Neural cell (in vitro differentiated cells): Measurements from ENCODE around the gene RDX. TPM values are rescaled to one million over a fixed set of nuclear protein-coding genes. Genes with fewer than 3 reads are reported as not detected.

Experiments
- H2AFZ ChIP-seq: fragments of 200-600, 300-800 bp; sonication (generic), shearing (Covaris generic); 2 replicates; pipeline ENCODE4 v1.6.0; 2014; ENCODE audit warnings: low read depth, mild to moderate bottlenecking, antibody characterized with exemption, low read length, moderate library complexity
- H3F3A ChIP-seq: fragments of 200-600 bp; shearing (Covaris generic); 2 replicates; pipeline ENCODE4 v1.6.1; 2016; ENCODE audit warnings: mild to moderate bottlenecking, moderate library complexity, mixed read lengths, antibody characterized with exemption, low read length; ENCODE audit not compliant: insufficient read depth, poor library complexity, severe bottlenecking
- H3K27ac ChIP-seq: fragments of 200-600, 300-800 bp; sonication (generic), shearing (Covaris generic); 2 replicates; pipeline ENCODE4 v1.5.1; 2014; ENCODE audit warnings: mild to moderate bottlenecking, low read length, moderate library complexity
- H3K27me3 ChIP-seq: fragments of 300-800, 200-600 bp; sonication (generic), shearing (Covaris generic); 2 replicates; pipeline ENCODE4 v1.6.0; 2014; ENCODE audit warnings: mild to moderate bottlenecking, low read depth, low read length, moderate library complexity; ENCODE audit not compliant: insufficient read depth
- H3K36me3 ChIP-seq: fragments of 300-800, 200-600 bp; sonication (generic), shearing (Covaris generic); 2 replicates; pipeline ENCODE4 v1.5.1; 2014; ENCODE audit warnings: mild to moderate bottlenecking, antibody characterized with exemption, low read length, moderate library complexity; ENCODE audit not compliant: insufficient read depth
- H3K4me2 ChIP-seq: fragments of 300-800, 200-600 bp; sonication (generic), shearing (Covaris generic); 2 replicates; pipeline ENCODE4 v1.6.0; 2014; ENCODE audit warnings: mild to moderate bottlenecking, low read length
- H3K4me3 ChIP-seq: fragments of 300-800, 200-600 bp; sonication (generic), shearing (Covaris generic); 2 replicates; pipeline ENCODE4 v1.5.1; 2014; ENCODE audit warnings: mild to moderate bottlenecking, low read length, moderate library complexity
- H3K79me2 ChIP-seq: fragments of 200-600 bp; shearing (Covaris generic); replicated peaks from 2 replicates; pipeline ENCODE4 v1.6.0; 2014; ENCODE audit warnings: mild to moderate bottlenecking, low read length, moderate library complexity; ENCODE audit not compliant: insufficient read depth
- H3K9ac ChIP-seq: fragments of 300-800, 200-600 bp; sonication (generic), shearing (Covaris generic); 2 replicates; pipeline ENCODE4 v1.6.1; 2016; ENCODE audit warnings: mild to moderate bottlenecking, low read length, mixed read lengths
- H3K9me2 ChIP-seq: fragments of 200-600 bp; shearing (Covaris generic); 2 replicates; pipeline ENCODE4 v1.6.1; 2016; ENCODE audit warnings: mild to moderate bottlenecking, low read length, mixed read lengths; ENCODE audit not compliant: insufficient read depth
- H3K9me3 ChIP-seq: fragments of 200-600, 300-800 bp; sonication (generic), shearing (Covaris generic); 2 replicates; pipeline ENCODE4 v1.6.1; 2016; ENCODE audit warnings: mild to moderate bottlenecking, mixed run types, low read length, moderate library complexity, mixed read lengths
- H4K20me1 ChIP-seq: fragments of 200-600 bp; shearing (Covaris generic); 2 replicates; pipeline ENCODE4 v1.6.1; 2016; ENCODE audit warnings: mild to moderate bottlenecking, mixed run types; ENCODE audit not compliant: insufficient read depth
- EP300 ChIP-seq: fragments of 450-650 bp; conservative IDR thresholded peaks from 2 replicates; pipeline ENCODE4 v1.6.1; 2014; ENCODE audit warnings: antibody characterized with exemption, mild to moderate bottlenecking, moderate library complexity; ENCODE audit not compliant: poor library complexity, severe bottlenecking
- EZH2 ChIP-seq: fragments of 200-600, 300-800 bp; shearing (Covaris generic), sonication (generic); IDR thresholded peaks from 2 replicates; pipeline ENCODE4 v1.6.1; 2014; ENCODE audit warnings: antibody characterized with exemption, low read length, borderline replicate concordance, mild to moderate bottlenecking; ENCODE audit not compliant: insufficient read depth, poor library complexity, severe bottlenecking
- MXI1 ChIP-seq: fragments of 450-650 bp; conservative IDR thresholded peaks from 2 replicates; pipeline ENCODE4 v1.6.1; 2014; ENCODE audit warnings: antibody characterized with exemption, mild to moderate bottlenecking; ENCODE audit not compliant: poor library complexity, severe bottlenecking
- POLR2AphosphoS5 ChIP-seq: IDR thresholded peaks from 2 replicates; pipeline ENCODE4 v1.6.1; 2012
- RAD21 ChIP-seq: fragments of 450-650 bp; conservative IDR thresholded peaks from 2 replicates; pipeline ENCODE4 v1.6.1; 2014; ENCODE audit warnings: antibody characterized with exemption, mild to moderate bottlenecking, moderate library complexity
- SMC3 ChIP-seq: fragments of 450-650 bp; conservative IDR thresholded peaks from 2 replicates; pipeline ENCODE4 v1.6.1; 2014; ENCODE audit warnings: antibody characterized with exemption, mild to moderate bottlenecking, moderate library complexity; ENCODE audit not compliant: poor library complexity
- TAF1 ChIP-seq: IDR thresholded peaks from 2 replicates; pipeline ENCODE4 v1.6.1; 2012; ENCODE audit warnings: low read depth
- polyA plus RNA-seq: library from polyadenylated mRNA; depleted of rRNA; stranded (reverse); fragments of >200 nt; gene quantifications from 2 replicates; pipeline ENCODE4 v1.2.3, GENCODE V29; 2014
- TF ChIP-seq, protein P1 (sequence below): IDR thresholded peaks from 2 replicates; pipeline ENCODE4 v1.6.1; 2012; ENCODE audit warnings: borderline replicate concordance
- TF ChIP-seq, protein P2 (sequence below): fragments of 450-650 bp; IDR thresholded peaks from 2 replicates; pipeline ENCODE4 v1.5.1; 2014; ENCODE audit warnings: antibody characterized with exemption, mild to moderate bottlenecking, moderate library complexity; ENCODE audit not compliant: poor library complexity, severe bottlenecking

The RDX gene
- polyA plus RNA-seq, 1 donor from 2014 or later, result 39.0 TPM

DNA sequence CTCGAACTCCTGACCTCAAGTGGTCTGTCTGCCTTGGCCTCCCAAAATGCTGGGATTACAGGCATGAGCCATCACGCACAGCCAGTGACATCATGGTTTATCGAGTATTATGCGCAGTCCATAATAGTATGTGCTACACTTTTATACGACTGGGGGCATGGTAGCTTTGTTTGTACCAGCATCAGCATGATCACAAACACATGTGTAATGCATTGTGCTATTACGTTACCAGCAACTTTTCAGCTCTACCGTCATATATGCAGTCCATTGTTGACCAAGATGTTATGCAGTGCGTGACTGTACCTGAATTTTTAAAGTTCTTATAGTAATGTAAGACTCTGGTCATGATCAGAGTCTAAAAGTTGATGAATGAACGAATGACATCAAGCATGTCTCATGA, 135.4 kb downstream of the RDX start:
- Histone ChIP-seq H3K4me3 (no peak overlapping the region), H3K79me2 (peaks cover 8% of the 10 kb centered on the region), H3K36me3 (peaks cover 7% of the 10 kb centered on the region), H2AFZ (no peak overlapping the region), H3K27me3 (no peaks in the 10 kb centered on the region), H3K4me2 (no peak overlapping the region), H3K9ac (no peak overlapping the region), H3K9me3 (no peaks in the 10 kb centered on the region), H3F3A (no peaks in the 10 kb centered on the region), H3K9me2 (no peaks in the 10 kb centered on the region), H4K20me1 (no peaks in the 10 kb centered on the region), H3K27ac (no peak overlapping the region)
- TF ChIP-seq EP300 (no peak), POLR2AphosphoS5 (no peak), EZH2 (no peak), RAD21 (no peak), TAF1 (no peak), SMC3 (no peak), MXI1 (no peak)
- TF ChIP-seq, protein P1, sequence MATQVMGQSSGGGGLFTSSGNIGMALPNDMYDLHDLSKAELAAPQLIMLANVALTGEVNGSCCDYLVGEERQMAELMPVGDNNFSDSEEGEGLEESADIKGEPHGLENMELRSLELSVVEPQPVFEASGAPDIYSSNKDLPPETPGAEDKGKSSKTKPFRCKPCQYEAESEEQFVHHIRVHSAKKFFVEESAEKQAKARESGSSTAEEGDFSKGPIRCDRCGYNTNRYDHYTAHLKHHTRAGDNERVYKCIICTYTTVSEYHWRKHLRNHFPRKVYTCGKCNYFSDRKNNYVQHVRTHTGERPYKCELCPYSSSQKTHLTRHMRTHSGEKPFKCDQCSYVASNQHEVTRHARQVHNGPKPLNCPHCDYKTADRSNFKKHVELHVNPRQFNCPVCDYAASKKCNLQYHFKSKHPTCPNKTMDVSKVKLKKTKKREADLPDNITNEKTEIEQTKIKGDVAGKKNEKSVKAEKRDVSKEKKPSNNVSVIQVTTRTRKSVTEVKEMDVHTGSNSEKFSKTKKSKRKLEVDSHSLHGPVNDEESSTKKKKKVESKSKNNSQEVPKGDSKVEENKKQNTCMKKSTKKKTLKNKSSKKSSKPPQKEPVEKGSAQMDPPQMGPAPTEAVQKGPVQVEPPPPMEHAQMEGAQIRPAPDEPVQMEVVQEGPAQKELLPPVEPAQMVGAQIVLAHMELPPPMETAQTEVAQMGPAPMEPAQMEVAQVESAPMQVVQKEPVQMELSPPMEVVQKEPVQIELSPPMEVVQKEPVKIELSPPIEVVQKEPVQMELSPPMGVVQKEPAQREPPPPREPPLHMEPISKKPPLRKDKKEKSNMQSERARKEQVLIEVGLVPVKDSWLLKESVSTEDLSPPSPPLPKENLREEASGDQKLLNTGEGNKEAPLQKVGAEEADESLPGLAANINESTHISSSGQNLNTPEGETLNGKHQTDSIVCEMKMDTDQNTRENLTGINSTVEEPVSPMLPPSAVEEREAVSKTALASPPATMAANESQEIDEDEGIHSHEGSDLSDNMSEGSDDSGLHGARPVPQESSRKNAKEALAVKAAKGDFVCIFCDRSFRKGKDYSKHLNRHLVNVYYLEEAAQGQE, result no peak
- TF ChIP-seq, protein P2, sequence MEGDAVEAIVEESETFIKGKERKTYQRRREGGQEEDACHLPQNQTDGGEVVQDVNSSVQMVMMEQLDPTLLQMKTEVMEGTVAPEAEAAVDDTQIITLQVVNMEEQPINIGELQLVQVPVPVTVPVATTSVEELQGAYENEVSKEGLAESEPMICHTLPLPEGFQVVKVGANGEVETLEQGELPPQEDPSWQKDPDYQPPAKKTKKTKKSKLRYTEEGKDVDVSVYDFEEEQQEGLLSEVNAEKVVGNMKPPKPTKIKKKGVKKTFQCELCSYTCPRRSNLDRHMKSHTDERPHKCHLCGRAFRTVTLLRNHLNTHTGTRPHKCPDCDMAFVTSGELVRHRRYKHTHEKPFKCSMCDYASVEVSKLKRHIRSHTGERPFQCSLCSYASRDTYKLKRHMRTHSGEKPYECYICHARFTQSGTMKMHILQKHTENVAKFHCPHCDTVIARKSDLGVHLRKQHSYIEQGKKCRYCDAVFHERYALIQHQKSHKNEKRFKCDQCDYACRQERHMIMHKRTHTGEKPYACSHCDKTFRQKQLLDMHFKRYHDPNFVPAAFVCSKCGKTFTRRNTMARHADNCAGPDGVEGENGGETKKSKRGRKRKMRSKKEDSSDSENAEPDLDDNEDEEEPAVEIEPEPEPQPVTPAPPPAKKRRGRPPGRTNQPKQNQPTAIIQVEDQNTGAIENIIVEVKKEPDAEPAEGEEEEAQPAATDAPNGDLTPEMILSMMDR, result no peak

DNA sequence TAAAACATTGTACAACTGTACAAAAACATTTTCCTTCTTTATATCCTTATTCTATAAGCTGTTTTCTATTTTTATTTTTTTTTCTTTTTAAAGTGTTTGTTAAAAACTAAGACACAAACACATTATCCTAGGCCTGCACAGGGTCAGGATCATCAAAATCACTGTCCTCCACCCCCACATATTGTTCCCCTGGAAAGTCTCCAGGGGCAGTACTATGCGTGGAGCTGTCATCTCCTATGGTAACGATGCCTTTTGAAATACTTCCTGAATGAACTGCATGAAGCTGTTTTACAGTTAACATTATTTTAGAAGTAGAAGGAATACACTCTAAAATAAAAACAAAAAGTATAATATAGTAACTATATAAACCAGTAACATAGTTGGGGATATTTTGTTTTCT, 136.0 kb downstream of the RDX start:
- no peaks in the 10 kb centered on the region for H4K20me1 ChIP-seq
- TF ChIP-seq, protein P1, result no peak
- TF ChIP-seq POLR2AphosphoS5 (no peak), EP300 (no peak), TAF1 (no peak), EZH2 (no peak), RAD21 (no peak), MXI1 (no peak), SMC3 (no peak)
- TF ChIP-seq, protein P2, result no peak
- H3K9me3 ChIP-seq, result no peaks in the 10 kb centered on the region
- H3K36me3 ChIP-seq, result peaks cover 7% of the 10 kb centered on the region
- H2AFZ ChIP-seq, result no peak overlapping the region
- no peak overlapping the region for H3K4me2 ChIP-seq
- H3F3A ChIP-seq, result no peaks in the 10 kb centered on the region
- no peaks in the 10 kb centered on the region for H3K27me3 ChIP-seq
- peaks cover 8% of the 10 kb centered on the region for H3K79me2 ChIP-seq
- no peak overlapping the region for H3K4me3 ChIP-seq
- no peak overlapping the region for H3K9ac ChIP-seq
- H3K27ac ChIP-seq, result no peak overlapping the region
- no peaks in the 10 kb centered on the region for H3K9me2 ChIP-seq
